Measurements from ENCODE around the gene SELENOV. TPM values are rescaled to one million over a fixed set of nuclear protein-coding genes. Genes with fewer than 3 reads are reported as not detected.
A peak's percentile ranks its signal among the peaks of the same experiment; 100 is the strongest.

SELENOV gene
- total and polyA plus RNA-seq, 9 of the 15 experiments (the other 6 are each of a cell fraction or from before 2014, with no cell fraction given), result 0.04 to 0.09 (median 0.06) TPM; not detected in 4

DNA sequence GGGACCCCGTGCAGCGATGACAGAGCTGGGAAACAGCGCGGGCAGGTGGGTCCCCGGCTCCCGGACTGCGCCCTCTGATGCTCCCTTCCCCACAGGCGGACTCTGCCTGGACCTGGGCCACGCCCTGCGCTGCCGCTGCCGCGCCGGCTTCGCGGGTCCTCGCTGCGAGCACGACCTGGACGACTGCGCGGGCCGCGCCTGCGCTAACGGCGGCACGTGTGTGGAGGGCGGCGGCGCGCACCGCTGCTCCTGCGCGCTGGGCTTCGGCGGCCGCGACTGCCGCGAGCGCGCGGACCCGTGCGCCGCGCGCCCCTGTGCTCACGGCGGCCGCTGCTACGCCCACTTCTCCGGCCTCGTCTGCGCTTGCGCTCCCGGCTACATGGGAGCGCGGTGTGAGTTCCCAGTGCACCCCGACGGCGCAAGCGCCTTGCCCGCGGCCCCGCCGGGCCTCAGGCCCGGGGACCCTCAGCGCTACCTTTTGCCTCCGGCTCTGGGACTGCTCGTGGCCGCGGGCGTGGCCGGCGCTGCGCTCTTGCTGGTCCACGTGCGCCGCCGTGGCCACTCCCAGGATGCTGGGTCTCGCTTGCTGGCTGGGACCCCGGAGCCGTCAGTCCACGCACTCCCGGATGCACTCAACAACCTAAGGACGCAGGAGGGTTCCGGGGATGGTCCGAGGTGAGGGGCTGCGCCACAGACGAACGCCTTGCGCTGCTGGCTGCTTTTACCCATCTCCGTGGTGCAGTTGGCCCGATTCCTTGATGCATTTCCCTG, 7.8 kb upstream of the SELENOV start (continued):
- TF ChIP-seq, protein P1, sequence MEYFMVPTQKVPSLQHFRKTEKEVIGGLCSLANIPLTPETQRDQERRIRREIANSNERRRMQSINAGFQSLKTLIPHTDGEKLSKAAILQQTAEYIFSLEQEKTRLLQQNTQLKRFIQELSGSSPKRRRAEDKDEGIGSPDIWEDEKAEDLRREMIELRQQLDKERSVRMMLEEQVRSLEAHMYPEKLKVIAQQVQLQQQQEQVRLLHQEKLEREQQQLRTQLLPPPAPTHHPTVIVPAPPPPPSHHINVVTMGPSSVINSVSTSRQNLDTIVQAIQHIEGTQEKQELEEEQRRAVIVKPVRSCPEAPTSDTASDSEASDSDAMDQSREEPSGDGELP (CRISPR knock-in tag; IDR thresholded peaks at IDR 0.05; ENCODE audit: borderline replicate concordance), result peak; percentile 32; the same call in 1 of the 2 replicates
- TF ChIP-seq, protein P2, sequence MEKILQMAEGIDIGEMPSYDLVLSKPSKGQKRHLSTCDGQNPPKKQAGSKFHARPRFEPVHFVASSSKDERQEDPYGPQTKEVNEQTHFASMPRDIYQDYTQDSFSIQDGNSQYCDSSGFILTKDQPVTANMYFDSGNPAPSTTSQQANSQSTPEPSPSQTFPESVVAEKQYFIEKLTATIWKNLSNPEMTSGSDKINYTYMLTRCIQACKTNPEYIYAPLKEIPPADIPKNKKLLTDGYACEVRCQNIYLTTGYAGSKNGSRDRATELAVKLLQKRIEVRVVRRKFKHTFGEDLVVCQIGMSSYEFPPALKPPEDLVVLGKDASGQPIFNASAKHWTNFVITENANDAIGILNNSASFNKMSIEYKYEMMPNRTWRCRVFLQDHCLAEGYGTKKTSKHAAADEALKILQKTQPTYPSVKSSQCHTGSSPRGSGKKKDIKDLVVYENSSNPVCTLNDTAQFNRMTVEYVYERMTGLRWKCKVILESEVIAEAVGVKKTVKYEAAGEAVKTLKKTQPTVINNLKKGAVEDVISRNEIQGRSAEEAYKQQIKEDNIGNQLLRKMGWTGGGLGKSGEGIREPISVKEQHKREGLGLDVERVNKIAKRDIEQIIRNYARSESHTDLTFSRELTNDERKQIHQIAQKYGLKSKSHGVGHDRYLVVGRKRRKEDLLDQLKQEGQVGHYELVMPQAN (IDR thresholded peaks at IDR 0.05; ENCODE audit: borderline replicate concordance), result 0 out of 2 replicates have a peak, but pooled peaks have one; percentile 48
- TF ChIP-seq SIRT6 (IDR thresholded peaks at IDR 0.05; ENCODE audit: low read depth, low read length), result no peak
- peak; percentile 76 for TF ChIP-seq NFIC (IDR thresholded peaks at IDR 0.05)
- TF ChIP-seq ZNF175 (CRISPR knock-in tag; IDR thresholded peaks at IDR 0.05; ENCODE audit: low read depth), result peak; percentile 51; the same call in 1 of the 2 replicates
- peak; percentile 66 for TF ChIP-seq SAP30 (IDR thresholded peaks at IDR 0.05; ENCODE audit: borderline replicate concordance, insufficient read depth, low read depth, low read length, poor library complexity, severe bottlenecking)
- peak; percentile 81; the same call in 1 of the 2 replicates for TF ChIP-seq ZNF232 (CRISPR knock-in tag; IDR thresholded peaks at IDR 0.05)
- TF ChIP-seq TEAD2 (tag; IDR thresholded peaks at IDR 0.05), result no peak
- TF ChIP-seq DMBX1 (CRISPR knock-in tag; IDR thresholded peaks at IDR 0.05; ENCODE audit: borderline replicate concordance), result peak; percentile 68; the same call in 1 of the 2 replicates
- 0 out of 2 replicates have a peak, but pooled peaks have one; percentile 8 for TF ChIP-seq ZNF583 (CRISPR knock-in tag; IDR thresholded peaks at IDR 0.05)
- peak; percentile 25; the same call in 1 of the 2 replicates for TF ChIP-seq JUN (IDR thresholded peaks at IDR 0.05; ENCODE audit: borderline replicate concordance, low read depth, low read length)
- no peak; the same call in 1 of the 2 replicates for TF ChIP-seq JUN (CRISPR knock-in tag; IDR thresholded peaks at IDR 0.05; ENCODE audit: borderline replicate concordance)
- no peak for TF ChIP-seq SREBF2 (CRISPR knock-in tag; IDR thresholded peaks at IDR 0.05)
- no peak for TF ChIP-seq ZNF354B (CRISPR knock-in tag; IDR thresholded peaks at IDR 0.05)
- TF ChIP-seq HNRNPH1 (optimal IDR thresholded peaks at IDR 0.05; ENCODE audit: low read depth, low read length), result no peak
- TF ChIP-seq ZNF124 (CRISPR knock-in tag; IDR thresholded peaks at IDR 0.05), result no peak
- TF ChIP-seq, protein P3, sequence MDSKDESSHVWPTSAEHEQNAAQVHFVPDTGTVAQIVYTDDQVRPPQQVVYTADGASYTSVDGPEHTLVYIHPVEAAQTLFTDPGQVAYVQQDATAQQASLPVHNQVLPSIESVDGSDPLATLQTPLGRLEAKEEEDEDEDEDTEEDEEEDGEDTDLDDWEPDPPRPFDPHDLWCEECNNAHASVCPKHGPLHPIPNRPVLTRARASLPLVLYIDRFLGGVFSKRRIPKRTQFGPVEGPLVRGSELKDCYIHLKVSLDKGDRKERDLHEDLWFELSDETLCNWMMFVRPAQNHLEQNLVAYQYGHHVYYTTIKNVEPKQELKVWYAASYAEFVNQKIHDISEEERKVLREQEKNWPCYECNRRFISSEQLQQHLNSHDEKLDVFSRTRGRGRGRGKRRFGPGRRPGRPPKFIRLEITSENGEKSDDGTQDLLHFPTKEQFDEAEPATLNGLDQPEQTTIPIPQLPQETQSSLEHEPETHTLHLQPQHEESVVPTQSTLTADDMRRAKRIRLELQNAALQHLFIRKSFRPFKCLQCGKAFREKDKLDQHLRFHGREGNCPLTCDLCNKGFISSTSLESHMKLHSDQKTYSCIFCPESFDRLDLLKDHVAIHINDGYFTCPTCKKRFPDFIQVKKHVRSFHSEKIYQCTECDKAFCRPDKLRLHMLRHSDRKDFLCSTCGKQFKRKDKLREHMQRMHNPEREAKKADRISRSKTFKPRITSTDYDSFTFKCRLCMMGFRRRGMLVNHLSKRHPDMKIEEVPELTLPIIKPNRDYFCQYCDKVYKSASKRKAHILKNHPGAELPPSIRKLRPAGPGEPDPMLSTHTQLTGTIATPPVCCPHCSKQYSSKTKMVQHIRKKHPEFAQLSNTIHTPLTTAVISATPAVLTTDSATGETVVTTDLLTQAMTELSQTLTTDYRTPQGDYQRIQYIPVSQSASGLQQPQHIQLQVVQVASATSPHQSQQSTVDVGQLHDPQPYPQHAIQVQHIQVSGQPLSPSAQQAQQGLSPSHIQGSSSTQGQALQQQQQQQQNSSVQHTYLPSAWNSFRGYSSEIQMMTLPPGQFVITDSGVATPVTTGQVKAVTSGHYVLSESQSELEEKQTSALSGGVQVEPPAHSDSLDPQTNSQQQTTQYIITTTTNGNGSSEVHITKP (IDR thresholded peaks at IDR 0.05; ENCODE audit: partially characterized antibody), result no peak
- peak; percentile 84; the same call in 1 of the 2 replicates for TF ChIP-seq RB1 (IDR thresholded peaks at IDR 0.05; ENCODE audit: low read depth)
- TF ChIP-seq CHD4 (IDR thresholded peaks at IDR 0.05; ENCODE audit: insufficient read depth, insufficient replicate concordance, low read depth, low read length, poor library complexity, severe bottlenecking), result no peak
- no peak for TF ChIP-seq SLC30A9 (CRISPR knock-in tag; IDR thresholded peaks at IDR 0.05)
- TF ChIP-seq NFXL1 (CRISPR knock-in tag; IDR thresholded peaks at IDR 0.05), result no peak

All from K562 (cell line).